PC-9 (cell line): Measurements from ENCODE around the gene EGFLAM.

Source experiments
- CTCF ChIP-seq: fragments of 200-600 bp; sonication (generic); conservative IDR thresholded peaks from 2 replicates; pipeline ENCODE4 v1.6.1; 2017; ENCODE audit warnings: mixed run types, antibody characterized with exemption, mild to moderate bottlenecking, moderate library complexity
- EZH2 ChIP-seq: fragments of 200-600 bp; sonication (generic); IDR thresholded peaks from 2 replicates; pipeline ENCODE4 v1.8.0; 2017; ENCODE audit warnings: antibody characterized with exemption, low read depth

DNA sequence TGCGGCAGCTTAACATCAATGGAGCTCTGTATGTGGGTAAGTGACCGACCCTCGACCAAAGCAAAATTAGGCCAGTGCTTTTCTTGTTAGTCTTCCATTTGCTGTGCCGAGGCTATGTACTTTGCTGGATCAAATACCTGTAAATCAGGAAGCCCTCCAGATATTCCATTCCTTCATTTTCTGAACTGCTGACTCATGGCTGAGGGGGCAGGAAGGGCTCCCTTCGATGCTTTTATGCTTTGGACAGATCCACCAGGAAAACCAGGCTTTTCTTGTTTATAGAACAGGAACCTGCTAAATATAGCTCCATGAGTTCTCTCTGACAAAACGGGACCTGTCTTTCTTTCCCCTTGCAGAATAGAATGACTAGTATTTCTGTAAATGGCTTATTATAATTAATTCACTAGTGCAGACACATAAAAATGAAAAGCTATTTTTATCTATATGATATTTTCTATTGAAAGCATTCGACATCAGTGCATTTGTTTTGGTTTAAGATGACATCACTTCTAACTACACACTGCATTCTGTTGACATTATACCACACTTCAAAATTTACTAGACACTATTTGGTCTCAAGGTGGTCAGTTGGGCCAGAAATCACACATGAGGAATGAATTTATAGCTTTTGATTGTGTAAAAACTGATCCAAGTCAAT, 204.7 kb downstream of the EGFLAM start:
- no peak for TF ChIP-seq CTCF
- TF ChIP-seq EZH2: no peak
